CD8-positive, alpha-beta memory T cell (primary cell): Measurements from ENCODE around the gene COX7A2. TPM values are rescaled to one million over a fixed set of nuclear protein-coding genes. Genes with fewer than 3 reads are reported as not detected.

ENCODE experiments used
- CTCF ChIA-PET: fragments of 350-600 bp; sonication (Branson Sonifier 250); formaldehyde crosslinking; loops from one replicate; lab custom pipeline; 2021; ENCODE audit warnings: antibody characterized with exemption; lab: Charles Lee
- POLR2A ChIA-PET: fragments of 350-600 bp; sonication (Branson Sonifier 250); formaldehyde crosslinking; loops from one replicate; lab custom pipeline; 2021; ENCODE audit warnings: antibody characterized with exemption; lab: Charles Lee
- DNase-seq, 5 donors: peaks; one replicate each; pipeline versions ENCODE4 v3.0.0 to v3.0.0-alpha.2; 2020 to 2022; ENCODE audit warnings: mixed read lengths in 1 of 5
- H3K27ac ChIP-seq: one replicate; pipeline ENCODE4 v1.7.0; 2013; ENCODE audit warnings: low read depth, mild to moderate bottlenecking, low read length, moderate library complexity
- H3K27me3 ChIP-seq: 2 replicates; pipeline ENCODE4 v1.7.0; 2013; ENCODE audit warnings: low read length, mild to moderate bottlenecking; ENCODE audit not compliant: insufficient read depth, poor library complexity, severe bottlenecking
- H3K36me3 ChIP-seq: 2 replicates; pipeline ENCODE4 v1.7.0; 2013; ENCODE audit warnings: mild to moderate bottlenecking, low read length, moderate library complexity; ENCODE audit not compliant: insufficient read depth
- H3K4me1 ChIP-seq: 2 replicates; pipeline ENCODE4 v1.7.0; 2013; ENCODE audit warnings: mild to moderate bottlenecking, low read length, moderate library complexity; ENCODE audit not compliant: insufficient read depth
- H3K4me3 ChIP-seq: 2 replicates; pipeline ENCODE4 v1.7.0; 2013; ENCODE audit warnings: mild to moderate bottlenecking, low read length
- H3K9me3 ChIP-seq: 2 replicates; pipeline ENCODE4 v1.7.0; 2013; ENCODE audit warnings: mild to moderate bottlenecking, low read length
- H3K27ac Mint-ChIP-seq, 8 donors: one replicate each; pipeline ENCODE4 v1.8.0; 2020 to 2021; ENCODE audit warnings: mixed read lengths in 8 of 8, mild to moderate bottlenecking in 6 of 8, inconsistent platforms in 3 of 8, moderate library complexity in 3 of 8
- H3K27me3 Mint-ChIP-seq, 2 donors: one replicate each; pipeline ENCODE4 v1.8.0; 2020 to 2021; ENCODE audit warnings: mixed read lengths in 2 of 2, mild to moderate bottlenecking in 1 of 2, moderate library complexity in 1 of 2
- H3K36me3 Mint-ChIP-seq, 3 donors: one replicate each; pipeline ENCODE4 v1.8.0; 2020 to 2021; ENCODE audit warnings: mixed read lengths in 3 of 3, inconsistent platforms in 1 of 3, mild to moderate bottlenecking in 1 of 3
- H3K4me1 Mint-ChIP-seq, 3 donors: one replicate each; pipeline ENCODE4 v1.8.0; 2020 to 2021; ENCODE audit warnings: mixed read lengths in 3 of 3, inconsistent platforms in 1 of 3, mild to moderate bottlenecking in 1 of 3
- H3K4me3 Mint-ChIP-seq, 7 donors: one replicate each; pipeline ENCODE4 v1.8.0; 2020 to 2021; ENCODE audit warnings: mixed read lengths in 7 of 7, mild to moderate bottlenecking in 6 of 7, moderate library complexity in 4 of 7, inconsistent platforms in 2 of 7
- H3K9me3 Mint-ChIP-seq, 5 donors: one replicate each; pipeline ENCODE4 v1.8.0; 2020 to 2022; ENCODE audit warnings: mixed read lengths in 5 of 5, mild to moderate bottlenecking in 3 of 5, moderate library complexity in 2 of 5, inconsistent platforms in 1 of 5
- polyA plus RNA-seq: library from polyadenylated mRNA; unstranded; fragments of 300-500 nt; fragmentation: Illumina TruSeq; gene quantifications from one replicate; pipeline ENCODE4 v1.2.3, GENCODE V29; 2021
- total RNA-seq, 2 experiments: library from RNA; stranded (reverse); gene quantifications; one replicate each; pipeline ENCODE4 v1.2.3, GENCODE V29; 2021

The COX7A2 gene
- total RNA-seq = 100 to 1,000 TPM; 504 to 527 TPM
- polyA plus RNA-seq = 853 TPM

GRCh38 chr6:75243333-75244062 lies at the start of gene COX7A2:
TSS of gene COX7A2 (minus strand) at chr6:75243801. CDS start at chr6:75243734, 67 bp downstream.
- peaks cover 27 to 47% (median 34%) of the 10 kb centered on the region in 3 donors for H3K4me1 Mint-ChIP-seq
- POLR2A ChIA-PET = interaction anchor here (0.7 to 2.1 kb wide), 8 partner anchors 27 to 1781 kb away, joined by 3 to 10 read pairs (median 3); partner anchors contain the start of genes MTO1, SENP6 and TMEM30A
- no peaks in the 10 kb centered on the region for H3K27me3 ChIP-seq
- H3K27ac ChIP-seq = peak within 1 kb of the TSS; percentile 84
- H3K27ac Mint-ChIP-seq = peak within 1 kb of the TSS; percentile 95 to 100 (median 99)
- peaks cover 5% of the 10 kb centered on the region for H3K4me1 ChIP-seq
- peak; percentile 73 to 90 (median 84) for DNase-seq
- H3K36me3 ChIP-seq = no peaks in the 10 kb centered on the region
- peaks cover 4 to 20% of the 10 kb centered on the region in 2 donors for H3K27me3 Mint-ChIP-seq
- CTCF ChIA-PET = interaction anchor here (1.1 to 2.9 kb wide), 4 partner anchors 8 to 42 kb away, joined by 3 to 12 read pairs (median 7); partner anchors contain the start of gene TMEM30A
- peak within 1 kb of the TSS; percentile 83 for H3K4me3 ChIP-seq
- H3K9me3 ChIP-seq = no peaks in the 10 kb centered on the region
- H3K4me3 Mint-ChIP-seq = peak within 1 kb of the TSS; percentile 97 to 99 (median 98)
- H3K9me3 Mint-ChIP-seq = no peaks in the 10 kb centered on the region
- H3K36me3 Mint-ChIP-seq = peaks cover 5 to 34% (median 7%) of the 10 kb centered on the region in 3 donors

GRCh38 chr6:75292555-75292954 lies 49.0 kb upstream of the COX7A2 start:
- no peaks in the 10 kb centered on the region for H3K27me3 Mint-ChIP-seq
- Histone ChIP-seq H3K4me3 (no peak overlapping the region), H3K9me3 (no peaks in the 10 kb centered on the region), H3K4me1 (no peaks in the 10 kb centered on the region), H3K36me3 (no peaks in the 10 kb centered on the region), H3K27me3 (no peaks in the 10 kb centered on the region), H3K27ac (no peak overlapping the region)
- peaks cover under 1 to 13% (median 11%) of the 10 kb centered on the region in 3 donors for H3K4me1 Mint-ChIP-seq
- CTCF ChIA-PET = no interaction called here
- no peak overlapping the region for H3K27ac Mint-ChIP-seq
- POLR2A ChIA-PET = no interaction called here
- no peak overlapping the region for H3K4me3 Mint-ChIP-seq
- peaks cover 0 to 5% (median 0%) of the 10 kb centered on the region in 3 donors for H3K36me3 Mint-ChIP-seq
- H3K9me3 Mint-ChIP-seq = no peaks in the 10 kb centered on the region
- no peak for DNase-seq

DNA sequence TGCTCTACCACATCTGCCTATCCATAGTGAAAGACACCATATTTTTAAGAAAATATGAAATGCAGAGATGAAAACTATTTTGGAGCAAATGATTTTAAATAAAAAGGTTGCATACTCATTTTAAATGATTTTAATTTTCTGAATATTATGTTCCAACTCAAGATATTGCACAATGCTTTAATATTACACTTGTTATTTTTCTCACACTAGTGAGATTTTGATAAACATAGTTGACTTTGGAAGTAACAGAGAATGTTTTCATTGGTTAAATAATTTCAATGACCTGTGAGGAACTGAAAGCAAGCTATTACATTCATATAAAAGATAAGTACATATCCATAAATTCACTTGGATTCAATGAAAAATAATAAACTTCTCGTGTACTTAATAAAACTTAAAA lies 48.1 kb upstream of the COX7A2 start:
- Mint-ChIP-seq H3K9me3 (no peaks in the 10 kb centered on the region), H3K27me3 (no peaks in the 10 kb centered on the region), H3K36me3 (peaks cover 0 to 5% (median 0%) of the 10 kb centered on the region in 3 donors), H3K4me3 (no peak overlapping the region), H3K4me1 (peaks cover 9 to 22% (median 19%) of the 10 kb centered on the region in 3 donors), H3K27ac (no peak overlapping the region)
- no peaks in the 10 kb centered on the region for H3K36me3 ChIP-seq
- DNase-seq = no peak
- H3K27ac ChIP-seq = no peak overlapping the region
- POLR2A ChIA-PET = interaction anchor here (0.8 kb wide), 1 partner anchor 8 kb away, joined by 3 read pairs; no protein-coding TSS in a partner anchor
- CTCF ChIA-PET = no interaction called here
- no peaks in the 10 kb centered on the region for H3K9me3 ChIP-seq
- H3K4me1 ChIP-seq = no peaks in the 10 kb centered on the region
- H3K4me3 ChIP-seq = no peak overlapping the region
- H3K27me3 ChIP-seq = no peaks in the 10 kb centered on the region

DNA sequence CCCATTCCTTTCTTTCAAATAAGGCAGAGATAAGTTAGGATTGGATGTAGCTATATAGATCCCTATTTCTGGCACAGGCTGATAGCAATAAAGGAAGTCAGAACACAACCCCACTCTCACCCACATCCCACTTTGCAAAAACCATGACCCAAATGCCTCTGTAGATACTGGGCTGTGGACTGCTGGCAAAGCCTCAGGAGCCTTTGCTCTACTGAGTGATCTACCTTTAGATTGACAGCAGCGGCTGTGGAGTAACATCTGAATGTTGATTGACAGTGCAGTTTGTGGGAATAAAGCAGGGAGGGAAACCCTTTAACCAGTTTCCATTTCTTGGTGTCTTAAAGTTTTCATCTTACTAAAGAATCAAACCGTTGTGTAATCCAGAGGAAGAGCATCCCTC lies 47.7 kb upstream of the COX7A2 start:
- Mint-ChIP-seq H3K27me3 (no peaks in the 10 kb centered on the region), H3K9me3 (no peaks in the 10 kb centered on the region), H3K4me1 (peaks cover 13 to 26% (median 23%) of the 10 kb centered on the region in 3 donors), H3K4me3 (no peak overlapping the region), H3K27ac (no peak overlapping the region), H3K36me3 (peaks cover 0 to 5% (median 0%) of the 10 kb centered on the region in 3 donors)
- peaks cover under 1% of the 10 kb centered on the region for H3K4me1 ChIP-seq
- ChIA-PET CTCF (no interaction called here), POLR2A (no interaction called here)
- H3K36me3 ChIP-seq = no peaks in the 10 kb centered on the region
- H3K27ac ChIP-seq = no peak overlapping the region
- H3K27me3 ChIP-seq = no peaks in the 10 kb centered on the region
- no peak overlapping the region for H3K4me3 ChIP-seq
- no peaks in the 10 kb centered on the region for H3K9me3 ChIP-seq
- no peak for DNase-seq

- Mint-ChIP-seq H3K36me3 (peaks cover 0 to 5% (median 0%) of the 10 kb centered on the region in 3 donors), H3K27ac (peak overlapping the region in 2 of 8 donors; percentile 11 to 79), H3K4me1 (peaks cover 14 to 29% (median 26%) of the 10 kb centered on the region in 3 donors), H3K4me3 (no peak overlapping the region), H3K27me3 (no peaks in the 10 kb centered on the region), H3K9me3 (no peaks in the 10 kb centered on the region)
- H3K4me3 ChIP-seq = no peak overlapping the region
- no peak overlapping the region for H3K27ac ChIP-seq
- peaks cover 10% of the 10 kb centered on the region for H3K4me1 ChIP-seq
- POLR2A ChIA-PET = no interaction called here
- CTCF ChIA-PET = interaction anchor here (1.0 kb wide), 1 partner anchor 22 kb away, joined by 3 read pairs; no protein-coding TSS in a partner anchor
- no peak for DNase-seq
- no peaks in the 10 kb centered on the region for H3K36me3 ChIP-seq
- no peaks in the 10 kb centered on the region for H3K9me3 ChIP-seq
- H3K27me3 ChIP-seq = no peaks in the 10 kb centered on the region
Measured at GRCh38 chr6:75290136-75290945, 46.7 kb upstream of the COX7A2 start.

- H3K4me3 ChIP-seq = no peak overlapping the region
- peaks cover 10% of the 10 kb centered on the region for H3K4me1 ChIP-seq
- Mint-ChIP-seq H3K4me1 (peaks cover 14 to 29% (median 26%) of the 10 kb centered on the region in 3 donors), H3K4me3 (no peak overlapping the region), H3K27ac (no peak overlapping the region), H3K27me3 (no peaks in the 10 kb centered on the region), H3K9me3 (no peaks in the 10 kb centered on the region), H3K36me3 (peaks cover 0 to 5% (median 0%) of the 10 kb centered on the region in 3 donors)
- POLR2A ChIA-PET = no interaction called here
- no peak for DNase-seq
- H3K9me3 ChIP-seq = no peaks in the 10 kb centered on the region
- no peaks in the 10 kb centered on the region for H3K27me3 ChIP-seq
- no peak overlapping the region for H3K27ac ChIP-seq
- no peaks in the 10 kb centered on the region for H3K36me3 ChIP-seq
- CTCF ChIA-PET = no interaction called here
Measured at GRCh38 chr6:75288023-75288422, 44.4 kb upstream of the COX7A2 start.

DNA sequence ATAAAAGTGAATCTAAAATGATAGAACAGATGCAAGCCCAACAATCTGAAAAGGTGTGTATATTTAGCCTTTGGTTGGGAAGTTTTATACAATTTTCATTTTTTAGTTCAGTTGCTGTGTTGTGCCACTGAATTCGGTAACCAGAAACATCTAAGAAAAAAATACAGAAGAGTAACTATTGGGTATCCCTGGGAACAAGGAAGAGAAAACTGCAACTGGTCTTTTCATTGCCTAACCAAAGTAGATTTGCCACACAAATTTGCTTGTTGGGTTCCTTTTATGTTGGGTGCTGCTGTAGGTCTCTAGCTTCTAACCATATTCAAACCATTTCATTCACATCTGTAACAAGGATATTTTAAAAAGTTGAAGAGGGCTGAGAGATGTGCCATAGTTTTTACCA lies 43.8 kb upstream of the COX7A2 start:
- Histone ChIP-seq H3K27ac (no peak overlapping the region), H3K4me1 (peaks cover 15% of the 10 kb centered on the region), H3K9me3 (no peaks in the 10 kb centered on the region), H3K36me3 (no peaks in the 10 kb centered on the region), H3K27me3 (no peaks in the 10 kb centered on the region), H3K4me3 (no peak overlapping the region)
- Mint-ChIP-seq H3K27me3 (no peaks in the 10 kb centered on the region), H3K27ac (peak overlapping the region in 1 of 8 donors; percentile 10), H3K4me1 (peaks cover 19 to 29% (median 26%) of the 10 kb centered on the region in 3 donors), H3K4me3 (peak overlapping the region in 1 of 7 donors; percentile 85), H3K36me3 (peaks cover 0 to 5% (median 0%) of the 10 kb centered on the region in 3 donors), H3K9me3 (no peaks in the 10 kb centered on the region)
- no peak for DNase-seq
- ChIA-PET CTCF (no interaction called here), POLR2A (no interaction called here)
